SK-N-SH (cell line): ENCODE measurements around the gene PEX14. TPM values are rescaled to one million over a fixed set of nuclear protein-coding genes. Genes with fewer than 3 reads are reported as not detected.

Experiments used
- CTCF ChIA-PET: fragments of 300-600, 350-600 bp; formaldehyde crosslinking; extraction: SDS; loops from one replicate; lab custom pipeline; 2021; lab: Yijun Ruan, JAX
- POLR2A ChIA-PET: fragments of 350-600 bp; sonication (Branson Sonifier 250); formaldehyde crosslinking; extraction: SDS; loops from one replicate; lab custom pipeline; 2020; ENCODE audit warnings: antibody characterized with exemption, inconsistent platforms; lab: Yijun Ruan, JAX
- DNase-seq: peaks from one replicate; pipeline ENCODE4 v3.0.0; 2012
- H2AFZ ChIP-seq: fragments of 200-600 bp; sonication (generic); 2 replicates; pipeline ENCODE4 v1.8.1; 2016; ENCODE audit warnings: antibody characterized with exemption, mild to moderate bottlenecking, low read depth
- H3F3A ChIP-seq: fragments of 200-600 bp; sonication (generic); replicated peaks from 2 replicates; pipeline ENCODE3; 2016; ENCODE audit warnings: antibody characterized with exemption, mild to moderate bottlenecking; ENCODE audit not compliant: insufficient read depth
- H3K27ac ChIP-seq, 2 experiments: fragments of 200-500 bp in 1 of 2; fragments of 200-600 bp in 1 of 2; sonication (Bioruptor generic) in 1 of 2; sonication (generic), shearing (Covaris generic) in 1 of 2; 2 replicates each; pipeline versions ENCODE4 v1.5.1 to v1.6.1; 2014 to 2016; ENCODE audit warnings: low read depth in 2 of 2, inconsistent platforms in 1 of 2, low read length in 1 of 2, mild to moderate bottlenecking in 1 of 2, mixed read lengths in 1 of 2
- H3K27me3 ChIP-seq: fragments of 200-600 bp; sonication (generic), shearing (Covaris generic); 2 replicates; pipeline ENCODE4 v1.6.1; 2016; ENCODE audit warnings: mixed run types; ENCODE audit not compliant: insufficient read depth
- H3K36me3 ChIP-seq, 2 experiments: fragments of 200-500 bp in 1 of 2; fragments of 200-600 bp in 1 of 2; sonication (Bioruptor generic) in 1 of 2; sonication (generic) in 1 of 2; replicated peaks in 1 of 2; 2 replicates each; pipeline versions ENCODE3 to v1.5.1; 2014 to 2016; ENCODE audit warnings: low read length in 1 of 2, mild to moderate bottlenecking in 1 of 2; ENCODE audit not compliant: insufficient read depth in 2 of 2, control insufficient read depth in 1 of 2
- H3K4me1 ChIP-seq, 2 experiments: fragments of 200-500 bp in 1 of 2; fragments of 200-600 bp in 1 of 2; sonication (Bioruptor generic) in 1 of 2; sonication (generic), shearing (Covaris generic) in 1 of 2; 2 replicates each; pipeline versions ENCODE4 v1.5.1 to v1.6.1; 2014 to 2016; ENCODE audit warnings: low read depth in 1 of 2, low read length in 1 of 2, mixed run types in 1 of 2; ENCODE audit not compliant: insufficient read depth in 2 of 2, control insufficient read depth in 1 of 2
- H3K4me2 ChIP-seq: fragments of 200-600 bp; sonication (generic), shearing (Covaris generic); 2 replicates; pipeline ENCODE4 v1.6.1; 2017; ENCODE audit warnings: mixed run types
- H3K4me3 ChIP-seq, 2 experiments: fragments of 200-500 bp in 1 of 2; fragments of 200-600 bp in 1 of 2; sonication (Bioruptor generic) in 1 of 2; sonication (generic), shearing (Covaris generic) in 1 of 2; 2 replicates each; pipeline versions ENCODE4 v1.5.1 to v1.8.1; 2014 to 2016; ENCODE audit warnings: low read depth in 2 of 2, inconsistent platforms in 1 of 2, low read length in 1 of 2, mild to moderate bottlenecking in 1 of 2, mixed read lengths in 1 of 2, moderate library complexity in 1 of 2
- H3K79me2 ChIP-seq: fragments of 200-600 bp; sonication (generic); 2 replicates; pipeline ENCODE4 v1.8.1; 2017; ENCODE audit warnings: mild to moderate bottlenecking; ENCODE audit not compliant: insufficient read depth
- H3K9ac ChIP-seq: fragments of 200-600 bp; sonication (generic); 2 replicates; pipeline ENCODE4 v1.6.1; 2017; ENCODE audit warnings: mixed run types
- H3K9me2 ChIP-seq: fragments of 200-600 bp; sonication (generic); 2 replicates; pipeline ENCODE4 v1.6.1; 2017; ENCODE audit warnings: mixed run types
- H3K9me3 ChIP-seq: fragments of 200-600 bp; sonication (generic); 2 replicates; pipeline ENCODE4 v1.6.1; 2017; ENCODE audit warnings: mixed run types, mild to moderate bottlenecking, moderate library complexity
- H4K20me1 ChIP-seq: fragments of 200-600 bp; sonication (generic); 2 replicates; pipeline ENCODE4 v1.6.1; 2017; ENCODE audit warnings: mild to moderate bottlenecking, mixed run types; ENCODE audit not compliant: insufficient read depth
- CHD2 ChIP-seq: fragments of 150-350 bp; IDR thresholded peaks from 2 replicates; pipeline ENCODE4 v1.6.1; 2018; ENCODE audit warnings: low read length; ENCODE audit not compliant: partially characterized antibody
- EP300 ChIP-seq, 2 experiments: IDR thresholded peaks; 2 replicates each; pipeline versions ENCODE4 v1.4.0 to v1.6.1; 2012; ENCODE audit warnings: borderline replicate concordance in 1 of 2, low read depth in 1 of 2, low read length in 1 of 2
- FOXJ3 ChIP-seq: sonication (generic); formaldehyde crosslinking; IDR thresholded peaks from 2 replicates; pipeline ENCODE4 v1.5.1; 2020; ENCODE audit warnings: mild to moderate bottlenecking, missing genetic modification reagents
- FOXM1 ChIP-seq: IDR thresholded peaks from 2 replicates; pipeline ENCODE4 v1.4.0; 2012; ENCODE audit warnings: low read depth, mild to moderate bottlenecking
- JUND ChIP-seq: IDR thresholded peaks from 2 replicates; pipeline ENCODE4 v1.4.0; 2012
- MAX ChIP-seq: IDR thresholded peaks from 2 replicates; pipeline ENCODE4 v1.4.0; 2012; ENCODE audit warnings: low read depth
- MEF2A ChIP-seq: IDR thresholded peaks from 2 replicates; pipeline ENCODE4 v1.4.0; 2012; ENCODE audit warnings: low read depth, borderline replicate concordance
- MXI1 ChIP-seq: IDR thresholded peaks from 2 replicates; pipeline ENCODE4 v1.6.1; 2012; ENCODE audit warnings: mild to moderate bottlenecking, low read depth, low read length, improper control_type of control experiment
- NFIC ChIP-seq: IDR thresholded peaks from 2 replicates; pipeline ENCODE4 v1.4.0; 2012; ENCODE audit warnings: borderline replicate concordance
- REST ChIP-seq: IDR thresholded peaks from 2 replicates; pipeline ENCODE4 v1.6.1; 2012; ENCODE audit warnings: mild to moderate bottlenecking, low read depth, low read length, moderate library complexity
- RFX5 ChIP-seq: IDR thresholded peaks from 2 replicates; pipeline ENCODE4 v1.6.1; 2012; ENCODE audit warnings: mild to moderate bottlenecking, improper control_type of control experiment, low read length
- SIN3A ChIP-seq: IDR thresholded peaks from 2 replicates; pipeline ENCODE4 v1.6.1; 2012; ENCODE audit warnings: low read depth, mild to moderate bottlenecking, low read length, moderate library complexity, borderline replicate concordance
- TCF12 ChIP-seq: IDR thresholded peaks from 2 replicates; pipeline ENCODE4 v1.4.0; 2012
- WGBS: methylation state at CpG from one replicate; pipeline ENCODE4 v1.1.6; 2017; ENCODE audit warnings: low lambda C conversion rate; 5-methylcytosine and 5-hydroxymethylcytosine counted together
- polyA plus RNA-seq, 3 experiments: library from polyadenylated mRNA; depleted of rRNA; stranded (reverse); fragments of >200 nt; gene quantifications; 2 replicates each; pipeline ENCODE4 v1.2.3, GENCODE V29; 2012
- TF ChIP-seq, protein P1 (sequence below): fragments of 200-600 bp; sonication (generic); IDR thresholded peaks from 2 replicates; pipeline ENCODE4 v1.6.1; 2017; ENCODE audit warnings: antibody characterized with exemption, mild to moderate bottlenecking, moderate library complexity
- TF ChIP-seq, protein P2 (sequence below): fragments of 150-350 bp; IDR thresholded peaks from 2 replicates; pipeline ENCODE4 v1.6.1; 2017; ENCODE audit warnings: antibody characterized with exemption, low read length, low read depth, borderline replicate concordance

PEX14 gene
- polyA plus RNA-seq, 1 of the 3 experiments (the other 2 are of a cell fraction): 36.2 TPM

DNA sequence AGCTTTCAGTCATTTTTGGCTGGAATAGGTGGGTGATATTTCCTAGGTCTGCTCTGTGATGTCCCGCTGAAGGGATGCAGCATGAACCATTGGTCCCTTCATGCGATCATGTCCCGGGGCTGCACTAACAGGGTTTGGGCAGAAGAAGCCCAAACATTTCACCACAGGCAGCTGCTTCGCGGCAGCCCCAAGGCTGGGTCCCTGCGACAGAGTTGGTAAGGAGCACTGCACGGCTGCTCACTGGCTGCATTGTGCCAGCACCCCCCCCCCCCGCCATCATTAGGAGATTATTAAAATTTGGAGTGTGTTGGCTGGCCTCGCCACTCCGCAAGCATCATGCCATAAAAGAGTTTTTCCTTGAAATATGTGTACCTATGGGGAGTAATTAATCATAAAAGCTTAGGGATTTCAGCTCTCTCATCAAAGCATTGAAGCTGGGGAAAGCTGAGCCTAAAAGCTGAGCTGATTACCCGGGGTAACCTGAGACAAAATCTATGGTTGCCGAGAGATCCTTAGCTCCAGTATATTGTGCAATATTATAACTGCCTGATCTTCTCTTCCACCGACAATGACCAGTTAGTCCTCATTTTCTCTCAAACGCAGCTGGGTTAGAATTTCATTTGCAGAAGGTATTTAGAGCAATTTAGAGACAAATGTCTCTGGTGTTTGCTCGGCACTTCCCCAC is 62.5 kb downstream of the PEX14 start:
- Histone ChIP-seq H3K9me3 (no peaks in the 10 kb centered on the region), H3F3A (no peaks in the 10 kb centered on the region), H3K4me1 (peaks cover 7 to 32% of the 10 kb centered on the region in 2 experiments; a peak in 3 of 4 replicates), H4K20me1 (no peaks in the 10 kb centered on the region), H2AFZ (no peak overlapping the region), H3K79me2 (no peaks in the 10 kb centered on the region; the same call in 1 of the 2 replicates), H3K9ac (no peak overlapping the region), H3K9me2 (no peaks in the 10 kb centered on the region), H3K27me3 (no peaks in the 10 kb centered on the region), H3K4me2 (no peak overlapping the region), H3K27ac (no peak overlapping the region), H3K36me3 (peaks cover 7 to 32% of the 10 kb centered on the region in 2 experiments), H3K4me3 (no peak overlapping the region)
- WGBS: 75% methylated on average over 10 of the region's 15 CpGs
- POLR2A ChIA-PET: interaction anchor here (0.9 kb wide), 1 partner anchor 16 kb away, joined by 4 read pairs; no protein-coding TSS in a partner anchor
- CTCF ChIA-PET: interaction anchor here (0.7 to 2.6 kb wide), 10 partner anchors 10 to 500 kb away, joined by 3 to 11 read pairs (median 4); no protein-coding TSS in a partner anchor
- peak; percentile 53 for DNase-seq
- TF ChIP-seq MAX (no peak), FOXJ3 (CRISPR knock-in tag) (no peak), SIN3A (no peak), JUND (no peak), CHD2 (no peak), FOXM1 (no peak), MXI1 (no peak), TCF12 (no peak), REST (no peak), MEF2A (no peak), RFX5 (no peak), NFIC (no peak), EP300 (IDR thresholded peaks at IDR 0.05; ENCODE audit: borderline replicate concordance in 1 of 2, low read depth in 1 of 2, low read length in 1 of 2) (no peak)
- TF ChIP-seq, protein P1, sequence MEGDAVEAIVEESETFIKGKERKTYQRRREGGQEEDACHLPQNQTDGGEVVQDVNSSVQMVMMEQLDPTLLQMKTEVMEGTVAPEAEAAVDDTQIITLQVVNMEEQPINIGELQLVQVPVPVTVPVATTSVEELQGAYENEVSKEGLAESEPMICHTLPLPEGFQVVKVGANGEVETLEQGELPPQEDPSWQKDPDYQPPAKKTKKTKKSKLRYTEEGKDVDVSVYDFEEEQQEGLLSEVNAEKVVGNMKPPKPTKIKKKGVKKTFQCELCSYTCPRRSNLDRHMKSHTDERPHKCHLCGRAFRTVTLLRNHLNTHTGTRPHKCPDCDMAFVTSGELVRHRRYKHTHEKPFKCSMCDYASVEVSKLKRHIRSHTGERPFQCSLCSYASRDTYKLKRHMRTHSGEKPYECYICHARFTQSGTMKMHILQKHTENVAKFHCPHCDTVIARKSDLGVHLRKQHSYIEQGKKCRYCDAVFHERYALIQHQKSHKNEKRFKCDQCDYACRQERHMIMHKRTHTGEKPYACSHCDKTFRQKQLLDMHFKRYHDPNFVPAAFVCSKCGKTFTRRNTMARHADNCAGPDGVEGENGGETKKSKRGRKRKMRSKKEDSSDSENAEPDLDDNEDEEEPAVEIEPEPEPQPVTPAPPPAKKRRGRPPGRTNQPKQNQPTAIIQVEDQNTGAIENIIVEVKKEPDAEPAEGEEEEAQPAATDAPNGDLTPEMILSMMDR: no peak
- TF ChIP-seq, protein P2, sequence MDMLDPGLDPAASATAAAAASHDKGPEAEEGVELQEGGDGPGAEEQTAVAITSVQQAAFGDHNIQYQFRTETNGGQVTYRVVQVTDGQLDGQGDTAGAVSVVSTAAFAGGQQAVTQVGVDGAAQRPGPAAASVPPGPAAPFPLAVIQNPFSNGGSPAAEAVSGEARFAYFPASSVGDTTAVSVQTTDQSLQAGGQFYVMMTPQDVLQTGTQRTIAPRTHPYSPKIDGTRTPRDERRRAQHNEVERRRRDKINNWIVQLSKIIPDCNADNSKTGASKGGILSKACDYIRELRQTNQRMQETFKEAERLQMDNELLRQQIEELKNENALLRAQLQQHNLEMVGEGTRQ: no peak
